Tibial artery (tissue), 4 donors: ENCODE measurements around the gene SNX19.
"Not testable (repeated sequence)": the region's sequence is repeated elsewhere in the genome, so short reads cannot be mapped to it uniquely, and the experiment has no call there.

Experiments used
- DNase-seq, 2 donors: peaks; one replicate each; pipeline ENCODE4 v3.0.0-alpha.2; 2019
- H3K27ac ChIP-seq, 2 donors: fragments of 200-600 bp; sonication (generic) in 1 of 2; 1 replicate in 1 of 2; 2 replicates in 1 of 2; pipeline ENCODE4 v1.5.1; 2018 to 2019; ENCODE audit warnings: mild to moderate bottlenecking in 1 of 2
- H3K27me3 ChIP-seq, 2 donors: fragments of 200-600 bp; sonication (generic) in 1 of 2; one replicate each; pipeline versions ENCODE4 v1.5.1 to v1.6.0; 2016 to 2019
- H3K36me3 ChIP-seq, 3 donors: fragments of 200-600 bp; sonication (generic) in 2 of 3; one replicate each; pipeline ENCODE4 v1.5.1; 2016 to 2019; ENCODE audit warnings: mild to moderate bottlenecking in 2 of 3
- H3K4me1 ChIP-seq, 4 donors: fragments of 200-600 bp; sonication (generic) in 2 of 4; 1 replicate in 3 of 4; 2 replicates in 1 of 4; pipeline ENCODE4 v1.5.1; 2016 to 2019
- H3K4me3 ChIP-seq, 2 donors: fragments of 200-600 bp; sonication (generic) in 1 of 2; 1 replicate in 1 of 2; 2 replicates in 1 of 2; pipeline ENCODE4 v1.5.1; 2018 to 2019; ENCODE audit warnings: mild to moderate bottlenecking in 2 of 2
- H3K9me3 ChIP-seq, 3 donors: fragments of 200-600 bp; sonication (generic) in 1 of 3; one replicate each; pipeline ENCODE4 v1.5.1; 2016 to 2019
- CTCF ChIP-seq, 2 experiments: fragments of 200-600 bp in 1 of 2; fragments of 450-650 bp in 1 of 2; IDR thresholded peaks; one replicate each; pipeline ENCODE4 v1.5.1; 2017 to 2019; ENCODE audit warnings: antibody characterized with exemption in 2 of 2, mild to moderate bottlenecking in 1 of 2, moderate library complexity in 1 of 2
- intact Hi-C: fragments of 100-400 bp; cut with DNase I; formaldehyde crosslinking; loops from one replicate; pipeline ENCODE4 v1.15.0; 2023; ENCODE audit warnings: low total_unique reads

The SNX19 gene

GRCh38 chr11:130945896-130946295 lies 29.6 kb upstream of the SNX19 start:
- no peak for TF ChIP-seq CTCF (IDR thresholded peaks at IDR 0.05)
- Histone ChIP-seq H3K27me3 (no peaks in the 10 kb centered on the region), H3K4me3 (no peak overlapping the region), H3K27ac (no peak overlapping the region), H3K4me1 (peaks cover 0 to 4% (median 0%) of the 10 kb centered on the region in 4 donors), H3K36me3 (no peaks in the 10 kb centered on the region), H3K9me3 (no peaks in the 10 kb centered on the region)
- intact Hi-C loops = no loop called here
- DNase-seq = peak; percentile 57 to 66

GRCh38 chr11:130940706-130941105 lies 24.4 kb upstream of the SNX19 start:
- no peaks in the 10 kb centered on the region for H3K36me3 ChIP-seq
- no peak overlapping the region for H3K27ac ChIP-seq
- no peaks in the 10 kb centered on the region for H3K27me3 ChIP-seq
- H3K9me3 ChIP-seq = no peaks in the 10 kb centered on the region
- no peak overlapping the region for H3K4me3 ChIP-seq
- DNase-seq = no peak
- peaks cover 0 to under 1% (median 0%) of the 10 kb centered on the region in 4 donors for H3K4me1 ChIP-seq
- intact Hi-C loops = no loop called here
- no peak for TF ChIP-seq CTCF (IDR thresholded peaks at IDR 0.05)

GRCh38 chr11:130937051-130937450 lies 20.8 kb upstream of the SNX19 start:
- intact Hi-C loops = no loop called here
- Histone ChIP-seq H3K4me1 (no peaks in the 10 kb centered on the region), H3K9me3 (no peaks in the 10 kb centered on the region), H3K27me3 (no peaks in the 10 kb centered on the region), H3K27ac (no peak overlapping the region), H3K36me3 (no peaks in the 10 kb centered on the region), H3K4me3 (no peak overlapping the region)
- DNase-seq = no peak
- TF ChIP-seq CTCF (IDR thresholded peaks at IDR 0.05) = no peak

- H3K9me3 ChIP-seq = no peaks in the 10 kb centered on the region
- no peak overlapping the region for H3K27ac ChIP-seq
- no peak for TF ChIP-seq CTCF (IDR thresholded peaks at IDR 0.05)
- no peaks in the 10 kb centered on the region for H3K27me3 ChIP-seq
- no peaks in the 10 kb centered on the region for H3K4me1 ChIP-seq
- intact Hi-C loops = no loop called here
- H3K4me3 ChIP-seq = no peak overlapping the region
- no peaks in the 10 kb centered on the region for H3K36me3 ChIP-seq
- no peak for DNase-seq
Measured at GRCh38 chr11:130932086-130932712, 15.9 kb upstream of the SNX19 start.

GRCh38 chr11:130924750-130925149 lies 8.5 kb upstream of the SNX19 start:
- intact Hi-C loops = loop anchor here (10.0 kb wide), 2 partner anchors 710 to 750 kb away; no protein-coding TSS in a partner anchor
- Histone ChIP-seq H3K9me3 (no peaks in the 10 kb centered on the region), H3K27ac (no peak overlapping the region), H3K4me3 (no peak overlapping the region), H3K36me3 (no peaks in the 10 kb centered on the region), H3K27me3 (no peaks in the 10 kb centered on the region), H3K4me1 (no peaks in the 10 kb centered on the region)
- no peak for TF ChIP-seq CTCF (IDR thresholded peaks at IDR 0.05)
- DNase-seq = no peak

GRCh38 chr11:130920612-130921011 lies 4.3 kb upstream of the SNX19 start:
- intact Hi-C loops = loop anchor here (10.0 kb wide), 2 partner anchors 706 to 754 kb away; no protein-coding TSS in a partner anchor
- H3K4me3 ChIP-seq, H3K36me3 ChIP-seq, H3K4me1 ChIP-seq, H3K27ac ChIP-seq, DNase-seq, H3K9me3 ChIP-seq, H3K27me3 ChIP-seq: not testable (repeated sequence)
